K562 (cell line): ENCODE data around the gene IL10RB. TPM values are rescaled to one million over a fixed set of nuclear protein-coding genes. Genes with fewer than 3 reads are reported as not detected.

Experiments
- ATAC-seq: fragments of 200-7000 bp; cut with Tn5 transposase; 3 replicates; pipeline ENCODE4 v1.9.1; 2020; ENCODE audit warnings: moderate library complexity
- BruUV-seq: library from RNA; stranded (reverse); fragments of 400-500 nt; replicated peaks from 2 replicates; lab custom pipeline; 2021; lab: Mats Ljungman, UMichigan
- CTCF ChIA-PET: fragments of 300-600 bp; formaldehyde crosslinking; extraction: SDS; loops from one replicate; lab custom pipeline; 2021; ENCODE audit warnings: low intra/inter-chr PET ratio; lab: Yijun Ruan, JAX
- POLR2A ChIA-PET: fragments of 300-600, 350-650 bp; sonication (Branson Sonifier 250); formaldehyde crosslinking; extraction: SDS; loops from one replicate; lab custom pipeline; 2021; ENCODE audit warnings: antibody characterized with exemption, inconsistent platforms; lab: Yijun Ruan, JAX
- DNase-seq, 4 experiments: peaks; one replicate each; pipeline versions ENCODE4 v3.0.0 to v3.0.0-alpha.2; 2011 to 2018; ENCODE audit warnings: low spot score in 3 of 4, mixed read lengths in 3 of 4; ENCODE audit errors: extremely low read depth in 1 of 4
- FAIRE-seq: peaks from 2 replicates; lab custom pipeline; 2011; peaks lifted over from hg19 to GRCh38; lab: Jason Lieb, UNC
- H2AFZ ChIP-seq: 2 replicates; pipeline ENCODE4 v1.6.0; 2011; ENCODE audit warnings: low read depth, low read length, control low read depth, inconsistent platforms
- H3K27ac ChIP-seq: fragments of 200-600 bp; 3 replicates; pipeline ENCODE4 v1.8.0; 2011; ENCODE audit warnings: low read depth, mild to moderate bottlenecking, control low read depth, inconsistent platforms, low read length, moderate library complexity, mixed read lengths; ENCODE audit errors: extremely low read depth
- H3K27me3 ChIP-seq, 2 experiments: fragments of 300-600 bp in 1 of 2; 2 replicates in 1 of 2; 3 replicates in 1 of 2; pipeline versions ENCODE4 v1.6.0 to v1.8.0; 2011; ENCODE audit warnings: inconsistent platforms in 2 of 2, low read length in 2 of 2, mild to moderate bottlenecking in 1 of 2, mixed read lengths in 1 of 2, moderate library complexity in 1 of 2; ENCODE audit not compliant: control insufficient read depth in 2 of 2, insufficient read depth in 2 of 2
- H3K36me3 ChIP-seq: fragments of 300-600 bp; 3 replicates; pipeline ENCODE4 v1.8.0; 2011; ENCODE audit warnings: mild to moderate bottlenecking, low read length, inconsistent platforms; ENCODE audit not compliant: control insufficient read depth, insufficient read depth
- H3K4me1 ChIP-seq, 2 experiments: fragments of 200-600 bp in 1 of 2; replicated peaks in 1 of 2; 2 replicates in 1 of 2; 3 replicates in 1 of 2; pipeline versions ENCODE4 v1.5.1 to v1.8.0; 2011; ENCODE audit warnings: inconsistent platforms in 2 of 2, low read length in 2 of 2, mild to moderate bottlenecking in 1 of 2, mixed read lengths in 1 of 2, moderate library complexity in 1 of 2; ENCODE audit not compliant: control insufficient read depth in 2 of 2, insufficient read depth in 2 of 2
- H3K4me2 ChIP-seq: 2 replicates; pipeline ENCODE4 v1.6.1; 2011; ENCODE audit warnings: low read length, control low read depth, inconsistent platforms, mixed read lengths; ENCODE audit not compliant: insufficient read depth
- H3K4me3 ChIP-seq: fragments of 200-600 bp; sonication (generic), shearing (Covaris generic); 2 replicates; pipeline ENCODE4 v1.5.1; 2016; ENCODE audit warnings: control low read depth, inconsistent platforms
- H3K79me2 ChIP-seq: fragments of 200-600 bp; 3 replicates; pipeline ENCODE4 v1.8.0; 2011; ENCODE audit warnings: low read length, inconsistent platforms; ENCODE audit not compliant: control insufficient read depth, insufficient read depth
- H3K9ac ChIP-seq, 2 experiments: 2 replicates each; pipeline versions ENCODE4 v1.6.0 to v1.6.1; 2011; ENCODE audit warnings: low read depth in 2 of 2, low read length in 2 of 2, control low read depth in 1 of 2, inconsistent platforms in 1 of 2, mild to moderate bottlenecking in 1 of 2, mixed read lengths in 1 of 2; ENCODE audit not compliant: insufficient read depth in 1 of 2
- H3K9me1 ChIP-seq: one replicate; pipeline ENCODE4 v1.6.0; 2011; ENCODE audit warnings: inconsistent platforms, mild to moderate bottlenecking, low read length, moderate library complexity; ENCODE audit not compliant: control insufficient read depth, insufficient read depth
- H3K9me3 ChIP-seq: replicated peaks from 2 replicates; pipeline ENCODE4 v1.5.1; 2011; ENCODE audit warnings: low read depth, low read length, inconsistent platforms; ENCODE audit not compliant: control insufficient read depth, insufficient read depth
- H4K20me1 ChIP-seq: replicated peaks from 2 replicates; pipeline ENCODE4 v1.6.1; 2011; ENCODE audit warnings: low read length, inconsistent platforms, mixed read lengths; ENCODE audit not compliant: control insufficient read depth, insufficient read depth
- CCNT2 ChIP-seq: IDR thresholded peaks from 2 replicates; pipeline ENCODE4 v1.6.1; 2011; ENCODE audit warnings: borderline replicate concordance, low read depth, mild to moderate bottlenecking, moderate library complexity, mixed read lengths, low read length; ENCODE audit not compliant: insufficient read length; ENCODE audit errors: extremely low read depth
- CEBPB ChIP-seq: fragments of 450-650 bp; IDR thresholded peaks from 2 replicates; pipeline ENCODE4 v1.6.1; 2016; ENCODE audit warnings: missing genetic modification characterization, missing compliant biosample characterization
- FOXA3 ChIP-seq, 2 experiments: fragments of 450-650 bp in 1 of 2; sonication (generic) in 1 of 2; formaldehyde crosslinking; IDR thresholded peaks in 1 of 2; conservative IDR thresholded peaks in 1 of 2; 2 replicates each; pipeline versions ENCODE4 v1.4.0 to v1.8.0; 2020 to 2022; ENCODE audit warnings: mild to moderate bottlenecking in 2 of 2, missing genetic modification reagents in 1 of 2
- GABPA ChIP-seq: fragments of 200-800 bp; sonication (Bioruptor generic); conservative IDR thresholded peaks from 2 replicates; pipeline ENCODE4 v1.6.1; 2016; ENCODE audit warnings: low read depth, missing genetic modification characterization, missing compliant biosample characterization
- JUNB ChIP-seq: fragments of 450-650 bp; formaldehyde crosslinking; conservative IDR thresholded peaks from 2 replicates; pipeline ENCODE4 v1.4.0; 2020; ENCODE audit warnings: mild to moderate bottlenecking
- KLF16 ChIP-seq: IDR thresholded peaks from 2 replicates; pipeline ENCODE4 v1.6.1; 2016; ENCODE audit warnings: antibody characterized with exemption
- LARP7 ChIP-seq: fragments of 450-650 bp; IDR thresholded peaks from 2 replicates; pipeline ENCODE4 v1.6.1; 2016
- MED1 ChIP-seq: sonication (generic); formaldehyde crosslinking; IDR thresholded peaks from 2 replicates; pipeline ENCODE4 v1.8.1; 2023; ENCODE audit warnings: missing genetic modification reagents, borderline replicate concordance
- RAD21 ChIP-seq, 2 experiments: fragments of 250-450 bp in 1 of 2; fragments of 450-650 bp in 1 of 2; sonication (Bioruptor Pico) in 1 of 2; formaldehyde crosslinking in 1 of 2; IDR thresholded peaks in 1 of 2; conservative IDR thresholded peaks in 1 of 2; 2 replicates each; pipeline versions ENCODE4 v1.4.0 to v1.8.0; 2020 to 2022; ENCODE audit warnings: mild to moderate bottlenecking in 2 of 2, moderate library complexity in 1 of 2
- SAP30 ChIP-seq: fragments of 200-600 bp; sonication (generic); IDR thresholded peaks from 2 replicates; pipeline ENCODE4 v1.6.1; 2012; ENCODE audit warnings: borderline replicate concordance, low read depth, mild to moderate bottlenecking, moderate library complexity, low read length, control low read depth, inconsistent platforms; ENCODE audit not compliant: insufficient read depth, poor library complexity, severe bottlenecking
- SLC30A9 ChIP-seq: fragments of 250-450 bp; sonication (Bioruptor Pico); IDR thresholded peaks from 2 replicates; pipeline ENCODE4 v1.8.0; 2022; ENCODE audit warnings: mild to moderate bottlenecking, moderate library complexity
- ZNF316 ChIP-seq: fragments of 450-650 bp; IDR thresholded peaks from 2 replicates; pipeline ENCODE4 v1.6.1; 2016
- WGBS: fragments of 100-300 bp; shearing (Covaris generic); methylation state at CpG from one replicate; pipeline ENCODE4 v1.1.6; 2016; ENCODE audit warnings: low coverage, mixed read lengths; ENCODE audit not compliant: insufficient coverage; ENCODE audit errors: missing lambda C conversion rate; 5-methylcytosine and 5-hydroxymethylcytosine counted together
- in situ Hi-C: fragments of 300-500 bp; cut with MboI; formaldehyde crosslinking; loops from 4 replicates; pipeline ENCODE4 v1.15.0; 2018; ENCODE audit warnings: inconsistent platforms, mixed read lengths
- intact Hi-C: fragments of 100-400 bp; cut with micrococcal nuclease; formaldehyde crosslinking; loops from 2 replicates; pipeline ENCODE4 v1.14.2; 2022
- polyA plus RNA-seq, 8 experiments: library from polyadenylated mRNA; depleted of rRNA in 4 of 8; stranded (reverse) in 5 of 8; unstranded in 3 of 8; fragments of >200 nt; fragmentation: Nextera tagmentation in 2 of 8; fragmentation: Illumina TruSeq in 1 of 8; extraction: Ambion mirVana in 2 of 8; extraction: Trizol in 1 of 8; gene quantifications; 2 replicates each; pipeline versions ENCODE4 v1.2.1 to v1.2.3, GENCODE V29; 2011 to 2014; ENCODE audit warnings: inconsistent platforms in 1 of 8, missing spikeins in 1 of 8
- total RNA-seq, 7 experiments: library from RNA; depleted of rRNA in 6 of 7; stranded (reverse); fragments of >200 nt in 6 of 7; fragmentation: Illumina TruSeq in 2 of 7; extraction: Trizol in 2 of 7; gene quantifications; 2 replicates each; pipeline versions ENCODE4 v1.2.1 to v1.2.3, GENCODE V29; 2011 to 2021; ENCODE audit warnings: low replicate concordance in 1 of 7
- TF ChIP-seq, protein P1 (sequence below), 2 experiments: fragments of 450-650 bp; conservative IDR thresholded peaks; 2 replicates each; pipeline ENCODE4 v1.6.1; 2017; ENCODE audit warnings: mild to moderate bottlenecking in 2 of 2, moderate library complexity in 2 of 2
- TF ChIP-seq, protein P2 (sequence below): fragments of 250-450 bp; sonication (Bioruptor Pico); IDR thresholded peaks from 2 replicates; pipeline ENCODE4 v1.8.0; 2021; ENCODE audit warnings: borderline replicate concordance, mild to moderate bottlenecking, moderate library complexity; ENCODE audit not compliant: poor library complexity, severe bottlenecking
- TF ChIP-seq, protein P3 (sequence below): IDR thresholded peaks from 2 replicates; pipeline ENCODE4 v1.6.1; 2016; ENCODE audit warnings: missing genetic modification characterization, missing compliant biosample characterization
- TF ChIP-seq, protein P4 (sequence below), 2 experiments: fragments of 450-650 bp; IDR thresholded peaks; 2 replicates each; pipeline ENCODE4 v1.6.1; 2016

Gene IL10RB
- total and polyA plus RNA-seq, 9 of the 15 experiments (the other 6 are each of a cell fraction or from before 2014, with no cell fraction given), result 10.9 to 33.8 (median 23.0) TPM

DNA sequence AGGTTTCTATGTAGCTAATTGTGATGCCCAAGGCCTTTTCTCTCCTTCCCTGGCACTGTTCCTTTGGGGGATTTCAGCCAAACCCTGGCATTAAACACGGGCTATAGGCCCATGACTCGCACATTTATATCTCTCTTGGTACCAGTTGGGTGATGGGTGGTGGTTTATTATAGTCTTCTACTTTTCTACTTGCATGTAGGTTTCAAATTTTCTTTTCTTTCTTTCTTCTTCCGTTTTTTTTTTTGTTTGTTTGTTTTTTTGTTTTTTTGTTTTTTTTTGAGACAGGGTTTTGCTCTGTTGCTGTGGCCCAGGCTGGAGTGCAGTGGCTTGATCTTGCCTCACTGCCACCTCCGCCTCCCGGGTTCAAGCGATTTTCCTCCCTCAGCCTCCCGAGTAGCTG lies 1.1 kb downstream of the IL10RB start:
- peak overlapping the region; percentile 71 for H3K27ac ChIP-seq

More for the DNA sequence above, 1.1 kb downstream of the IL10RB start:
- Histone ChIP-seq H4K20me1 (peaks cover 5% of the 10 kb centered on the region; the same call in 1 of the 2 replicates), H3K4me1 (peaks cover 5 to 17% of the 10 kb centered on the region in 2 experiments; a peak in 4 of 5 replicates), H2AFZ (peak overlapping the region; percentile 96)
- CTCF ChIA-PET, result no interaction called here
- 37% methylated on average over 6 of the region's 7 CpGs for WGBS
- no peak for TF ChIP-seq GABPA
- TF ChIP-seq, protein P1, sequence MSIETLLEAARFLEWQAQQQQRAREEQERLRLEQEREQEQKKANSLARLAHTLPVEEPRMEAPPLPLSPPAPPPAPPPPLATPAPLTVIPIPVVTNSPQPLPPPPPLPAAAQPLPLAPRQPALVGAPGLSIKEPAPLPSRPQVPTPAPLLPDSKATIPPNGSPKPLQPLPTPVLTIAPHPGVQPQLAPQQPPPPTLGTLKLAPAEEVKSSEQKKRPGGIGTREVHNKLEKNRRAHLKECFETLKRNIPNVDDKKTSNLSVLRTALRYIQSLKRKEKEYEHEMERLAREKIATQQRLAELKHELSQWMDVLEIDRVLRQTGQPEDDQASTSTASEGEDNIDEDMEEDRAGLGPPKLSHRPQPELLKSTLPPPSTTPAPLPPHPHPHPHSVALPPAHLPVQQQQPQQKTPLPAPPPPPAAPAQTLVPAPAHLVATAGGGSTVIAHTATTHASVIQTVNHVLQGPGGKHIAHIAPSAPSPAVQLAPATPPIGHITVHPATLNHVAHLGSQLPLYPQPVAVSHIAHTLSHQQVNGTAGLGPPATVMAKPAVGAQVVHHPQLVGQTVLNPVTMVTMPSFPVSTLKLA (conservative IDR thresholded peaks at IDR 0.05), result no peak
- no peak for TF ChIP-seq KLF16
- TF ChIP-seq MED1 (CRISPR knock-in tag), result no peak
- TF ChIP-seq, protein P2, sequence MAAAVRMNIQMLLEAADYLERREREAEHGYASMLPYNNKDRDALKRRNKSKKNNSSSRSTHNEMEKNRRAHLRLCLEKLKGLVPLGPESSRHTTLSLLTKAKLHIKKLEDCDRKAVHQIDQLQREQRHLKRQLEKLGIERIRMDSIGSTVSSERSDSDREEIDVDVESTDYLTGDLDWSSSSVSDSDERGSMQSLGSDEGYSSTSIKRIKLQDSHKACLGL (CRISPR knock-in tag), result no peak
- TF ChIP-seq JUNB (CRISPR knock-in tag), result no peak
- TF ChIP-seq SLC30A9 (CRISPR knock-in tag), result no peak
- no peak for TF ChIP-seq CEBPB (tag)
- no peak for TF ChIP-seq SAP30
- 0 out of 2 replicates have a peak, but pooled peaks have one; percentile 55 for TF ChIP-seq LARP7
- 0 out of 2 replicates have a peak, but pooled peaks have one; percentile 5 for TF ChIP-seq ZNF316
- TF ChIP-seq, protein P3, sequence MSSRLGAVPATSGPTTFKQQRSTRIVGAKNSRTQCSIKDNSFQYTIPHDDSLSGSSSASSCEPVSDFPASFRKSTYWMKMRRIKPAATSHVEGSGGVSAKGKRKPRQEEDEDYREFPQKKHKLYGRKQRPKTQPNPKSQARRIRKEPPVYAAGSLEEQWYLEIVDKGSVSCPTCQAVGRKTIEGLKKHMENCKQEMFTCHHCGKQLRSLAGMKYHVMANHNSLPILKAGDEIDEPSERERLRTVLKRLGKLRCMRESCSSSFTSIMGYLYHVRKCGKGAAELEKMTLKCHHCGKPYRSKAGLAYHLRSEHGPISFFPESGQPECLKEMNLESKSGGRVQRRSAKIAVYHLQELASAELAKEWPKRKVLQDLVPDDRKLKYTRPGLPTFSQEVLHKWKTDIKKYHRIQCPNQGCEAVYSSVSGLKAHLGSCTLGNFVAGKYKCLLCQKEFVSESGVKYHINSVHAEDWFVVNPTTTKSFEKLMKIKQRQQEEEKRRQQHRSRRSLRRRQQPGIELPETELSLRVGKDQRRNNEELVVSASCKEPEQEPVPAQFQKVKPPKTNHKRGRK (tag), result peak; percentile 68
- no peak for TF ChIP-seq FOXA3 (CRISPR knock-in tag; conservative IDR thresholded peaks at IDR 0.05 in 1 of 2, IDR thresholded peaks at IDR 0.05 in 1 of 2)
- TF ChIP-seq RAD21 (CRISPR knock-in tag; conservative IDR thresholded peaks at IDR 0.05 in 1 of 2, IDR thresholded peaks at IDR 0.05 in 1 of 2), result no peak
- TF ChIP-seq, protein P4, sequence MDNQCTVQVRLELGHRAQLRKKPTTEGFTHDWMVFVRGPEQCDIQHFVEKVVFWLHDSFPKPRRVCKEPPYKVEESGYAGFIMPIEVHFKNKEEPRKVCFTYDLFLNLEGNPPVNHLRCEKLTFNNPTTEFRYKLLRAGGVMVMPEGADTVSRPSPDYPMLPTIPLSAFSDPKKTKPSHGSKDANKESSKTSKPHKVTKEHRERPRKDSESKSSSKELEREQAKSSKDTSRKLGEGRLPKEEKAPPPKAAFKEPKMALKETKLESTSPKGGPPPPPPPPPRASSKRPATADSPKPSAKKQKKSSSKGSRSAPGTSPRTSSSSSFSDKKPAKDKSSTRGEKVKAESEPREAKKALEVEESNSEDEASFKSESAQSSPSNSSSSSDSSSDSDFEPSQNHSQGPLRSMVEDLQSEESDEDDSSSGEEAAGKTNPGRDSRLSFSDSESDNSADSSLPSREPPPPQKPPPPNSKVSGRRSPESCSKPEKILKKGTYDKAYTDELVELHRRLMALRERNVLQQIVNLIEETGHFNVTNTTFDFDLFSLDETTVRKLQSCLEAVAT (IDR thresholded peaks at IDR 0.05), result 0 out of 4 replicates have a peak, but pooled peaks of 1 of the 2 experiments have one; percentile 28
- no peak for TF ChIP-seq CCNT2
- TF ChIP-seq, all 486 proteins: peak for 4
- intact Hi-C loops, result loop anchor here (5.0 kb wide), 2 partner anchors 70 to 95 kb away; no protein-coding TSS in a partner anchor
- ATAC-seq, result no peak
- H3K27me3 ChIP-seq, result no peaks in the 10 kb centered on the region
- H3K79me2 ChIP-seq, result peaks cover 10% of the 10 kb centered on the region
- no peak for DNase-seq
- H3K36me3 ChIP-seq, result peaks cover 24% of the 10 kb centered on the region; the same call in 1 of the 3 replicates
- in situ Hi-C loops, result no loop called here
- POLR2A ChIA-PET, result interaction anchor here (1.4 to 3.3 kb wide), 2 partner anchors 19 to 41 kb away, joined by 3 to 13 read pairs; no protein-coding TSS in a partner anchor
- no peaks in the 10 kb centered on the region for H3K9me3 ChIP-seq
- peak overlapping the region; percentile 74 to 94; a peak in 3 of 4 replicates for H3K9ac ChIP-seq
- BruUV-seq, result no TSS peak
- no peaks in the 10 kb centered on the region for H3K9me1 ChIP-seq
- peak overlapping the region; percentile 93 for H3K4me3 ChIP-seq
- FAIRE-seq, result no peak
- H3K4me2 ChIP-seq, result peak overlapping the region; percentile 89
